MCF 10A (cell line): Measurements from ENCODE around the gene RPL13. TPM values are rescaled to one million over a fixed set of nuclear protein-coding genes. Genes with fewer than 3 reads are reported as not detected.

Experiments
- BruUV-seq: library from RNA; stranded (reverse); fragments of 400-500 nt; replicated peaks from 2 replicates; lab custom pipeline; 2021; lab: Mats Ljungman, UMichigan
- CTCF ChIA-PET: fragments of 300-600 bp; sonication (Branson Sonifier 250); formaldehyde crosslinking; extraction: SDS; loops from one replicate; lab custom pipeline; 2021; ENCODE audit warnings: antibody characterized with exemption, inconsistent platforms; lab: Yijun Ruan, JAX
- POLR2A ChIA-PET: fragments of 300-600, 350-650 bp; sonication (Branson Sonifier 250); formaldehyde crosslinking; extraction: SDS; loops from one replicate; lab custom pipeline; 2020; ENCODE audit warnings: antibody characterized with exemption, inconsistent platforms; lab: Yijun Ruan, JAX
- DNase-seq: peaks from one replicate; pipeline ENCODE4 v3.0.0-alpha.2; 2018; ENCODE audit not compliant: unreplicated experiment
- H3K27ac Mint-ChIP-seq: one replicate; pipeline ENCODE4 v1.8.0; 2022; ENCODE audit warnings: mild to moderate bottlenecking, low read depth, mixed read lengths; ENCODE audit not compliant: unreplicated experiment
- H3K27me3 Mint-ChIP-seq: one replicate; pipeline ENCODE4 v1.8.0; 2022; ENCODE audit warnings: mixed read lengths; ENCODE audit not compliant: insufficient read depth, unreplicated experiment
- H3K36me3 Mint-ChIP-seq: one replicate; pipeline ENCODE4 v1.8.0; 2022; ENCODE audit warnings: mild to moderate bottlenecking, moderate library complexity, mixed read lengths; ENCODE audit not compliant: insufficient read depth, unreplicated experiment
- H3K4me1 Mint-ChIP-seq: one replicate; pipeline ENCODE4 v1.8.0; 2022; ENCODE audit warnings: mixed read lengths; ENCODE audit not compliant: insufficient read depth, unreplicated experiment
- H3K4me3 Mint-ChIP-seq: one replicate; pipeline ENCODE4 v1.8.0; 2022; ENCODE audit warnings: mild to moderate bottlenecking, moderate library complexity, mixed read lengths; ENCODE audit not compliant: unreplicated experiment
- H3K9me3 Mint-ChIP-seq: one replicate; pipeline ENCODE4 v1.8.0; 2022; ENCODE audit warnings: mixed read lengths; ENCODE audit not compliant: unreplicated experiment
- CTCF ChIP-seq: fragments of 200-600 bp; IDR thresholded peaks from one replicate; pipeline ENCODE4 v1.8.0; 2022; ENCODE audit warnings: antibody characterized with exemption, mild to moderate bottlenecking; ENCODE audit not compliant: unreplicated experiment
- intact Hi-C: fragments of 100-400 bp; cut with micrococcal nuclease; formaldehyde crosslinking; loops from 2 replicates; pipeline ENCODE4 v1.14.1; 2022
- total RNA-seq: library from RNA; stranded (reverse); gene quantifications from 2 replicates; pipeline ENCODE4 v1.2.3, GENCODE V29; 2022

The RPL13 gene
- total RNA-seq, 1 experiment from 2014 or later, result 3,148 TPM

- no peaks in the 10 kb centered on the region for H3K4me1 Mint-ChIP-seq
- H3K27ac Mint-ChIP-seq, result no peak overlapping the region
- H3K4me3 Mint-ChIP-seq, result no peak overlapping the region
- no peaks in the 10 kb centered on the region for H3K9me3 Mint-ChIP-seq
- intact Hi-C loops, result no loop called here
- H3K27me3 Mint-ChIP-seq, result no peaks in the 10 kb centered on the region
- no TSS peak for BruUV-seq
- no peaks in the 10 kb centered on the region for H3K36me3 Mint-ChIP-seq
- POLR2A ChIA-PET, result no interaction called here
- DNase-seq, result no peak
- no peak for TF ChIP-seq CTCF
- CTCF ChIA-PET, result no interaction called here
Observed at GRCh38 chr16:89610108-89610453, 49.6 kb downstream of the RPL13 start.

- DNase-seq, result no peak
- Mint-ChIP-seq H3K36me3 (no peaks in the 10 kb centered on the region), H3K4me3 (no peak overlapping the region), H3K27ac (no peak overlapping the region), H3K4me1 (peaks cover 7% of the 10 kb centered on the region), H3K27me3 (no peaks in the 10 kb centered on the region), H3K9me3 (no peaks in the 10 kb centered on the region)
- no TSS peak for BruUV-seq
- CTCF ChIA-PET, result interaction anchor here (0.9 to 1.5 kb wide), 2 partner anchors 13 to 29 kb away, joined by 3 to 4 read pairs; no protein-coding TSS in a partner anchor
- intact Hi-C loops, result no loop called here
- TF ChIP-seq CTCF, result no peak
- POLR2A ChIA-PET, result interaction anchor here (1.1 kb wide), 1 partner anchor 47 kb away, joined by 3 read pairs; no protein-coding TSS in a partner anchor
Observed at GRCh38 chr16:89612415-89613166, 52.1 kb downstream of the RPL13 start.

- H3K27ac Mint-ChIP-seq, result no peak within 1 kb of the TSS
- TF ChIP-seq CTCF, result no peak
- ChIA-PET POLR2A (interaction anchor here (0.6 to 1.1 kb wide), 2 partner anchors 47 to 69 kb away, joined by 3 to 4 read pairs; no protein-coding TSS in a partner anchor), CTCF (interaction anchor here (0.6 to 1.5 kb wide), 4 partner anchors 28 to 146 kb away, joined by 3 to 6 read pairs (median 4); no protein-coding TSS in a partner anchor)
- peaks cover 7% of the 10 kb centered on the region for H3K4me1 Mint-ChIP-seq
- DNase-seq, result no peak
- H3K36me3 Mint-ChIP-seq, result no peaks in the 10 kb centered on the region
- no peaks in the 10 kb centered on the region for H3K27me3 Mint-ChIP-seq
- no TSS peak for BruUV-seq
- intact Hi-C loops, result no loop called here
- H3K4me3 Mint-ChIP-seq, result no peak within 1 kb of the TSS
- no peaks in the 10 kb centered on the region for H3K9me3 Mint-ChIP-seq
Observed at GRCh38 chr16:89613231-89613953, 52.9 kb downstream of the RPL13 start, which contains the start of gene DPEP1. TSS of gene DPEP1 (plus strand) at chr16:89613642. CDS start at chr16:89630411, 16,769 bp downstream.

- no peak for TF ChIP-seq CTCF
- POLR2A ChIA-PET, result interaction anchor here (0.6 to 1.1 kb wide), 2 partner anchors 48 to 68 kb away, joined by 3 to 4 read pairs; no protein-coding TSS in a partner anchor
- DNase-seq, result no peak
- H3K4me1 Mint-ChIP-seq, result peaks cover 7% of the 10 kb centered on the region
- no peaks in the 10 kb centered on the region for H3K27me3 Mint-ChIP-seq
- BruUV-seq, result no TSS peak
- no peaks in the 10 kb centered on the region for H3K36me3 Mint-ChIP-seq
- intact Hi-C loops, result no loop called here
- no peak overlapping the region for H3K4me3 Mint-ChIP-seq
- H3K27ac Mint-ChIP-seq, result no peak overlapping the region
- CTCF ChIA-PET, result interaction anchor here (1.0 to 2.5 kb wide), 8 partner anchors 9 to 247 kb away, joined by 3 to 27 read pairs (median 4); no protein-coding TSS in a partner anchor
- H3K9me3 Mint-ChIP-seq, result no peaks in the 10 kb centered on the region
Observed at GRCh38 chr16:89613954-89614459, 53.5 kb downstream of the RPL13 start.
